HS-5 (cell line): ENCODE measurements around the gene AGO3.
"Not testable (repeated sequence)": the region's sequence is repeated elsewhere in the genome, so short reads cannot be mapped to it uniquely, and the experiment has no call there.

ENCODE experiments used
- DNase-seq: peaks from one replicate; pipeline ENCODE4 v3.0.0-alpha.2; 2012; ENCODE audit warnings: low read depth

The AGO3 gene

GRCh38 chr1:35925741-35926140 is 5.2 kb upstream of the AGO3 start:
- DNase-seq: no peak

GRCh38 chr1:35927472-35927871 is 3.4 kb upstream of the AGO3 start:
- DNase-seq: no peak

GRCh38 chr1:35929730-35930592 is 944 bp upstream of the AGO3 start:
- DNase-seq: peak; percentile 35

GRCh38 chr1:35931446-35932157 is 697 bp downstream of the AGO3 start:
- DNase-seq: no peak

- DNase-seq: no peak
Measured at GRCh38 chr1:35932158-35932636, 1.3 kb downstream of the AGO3 start.

- DNase-seq: no peak
Measured at GRCh38 chr1:35932941-35933340, 2.0 kb downstream of the AGO3 start.

- no peak for DNase-seq
Measured at GRCh38 chr1:35935442-35936388, 4.8 kb downstream of the AGO3 start.

GRCh38 chr1:35936838-35937237 is 5.9 kb downstream of the AGO3 start:
- no peak for DNase-seq

GRCh38 chr1:35939484-35939883 is 8.6 kb downstream of the AGO3 start:
- no peak for DNase-seq

GRCh38 chr1:35945327-35945726 is 14.4 kb downstream of the AGO3 start:
- no peak for DNase-seq

- DNase-seq: no peak
Measured at GRCh38 chr1:35947547-35947946, 16.6 kb downstream of the AGO3 start.

- DNase-seq: no peak
Measured at GRCh38 chr1:35958558-35958957, 27.7 kb downstream of the AGO3 start.

- DNase-seq: no peak
Measured at GRCh38 chr1:35959304-35959703, 28.4 kb downstream of the AGO3 start.

GRCh38 chr1:35962952-35963351 is 32.0 kb downstream of the AGO3 start:
- no peak for DNase-seq

GRCh38 chr1:35964277-35964676 is 33.4 kb downstream of the AGO3 start:
- not testable (repeated sequence) for DNase-seq

GRCh38 chr1:35968396-35968795 is 37.5 kb downstream of the AGO3 start:
- no peak for DNase-seq

- DNase-seq: no peak
Measured at GRCh38 chr1:35971601-35972000, 40.7 kb downstream of the AGO3 start.

GRCh38 chr1:35972631-35973030 is 41.7 kb downstream of the AGO3 start:
- DNase-seq: not testable (repeated sequence)

- DNase-seq: no peak
Measured at GRCh38 chr1:35980090-35980489, 49.2 kb downstream of the AGO3 start.

GRCh38 chr1:35988237-35988636 is 57.3 kb downstream of the AGO3 start:
- no peak for DNase-seq

GRCh38 chr1:36006941-36007500 is 76.1 kb downstream of the AGO3 start:
- no peak for DNase-seq

GRCh38 chr1:36007741-36008140 is 76.8 kb downstream of the AGO3 start:
- no peak for DNase-seq
